ENCODE measurements around the gene FAM174C. TPM values are rescaled to one million over a fixed set of nuclear protein-coding genes. Genes with fewer than 3 reads are reported as not detected.

FAM174C gene
- total and polyA plus RNA-seq, 5 experiments from 2014 or later: 46.3 to 104 (median 66.7) TPM

DNA sequence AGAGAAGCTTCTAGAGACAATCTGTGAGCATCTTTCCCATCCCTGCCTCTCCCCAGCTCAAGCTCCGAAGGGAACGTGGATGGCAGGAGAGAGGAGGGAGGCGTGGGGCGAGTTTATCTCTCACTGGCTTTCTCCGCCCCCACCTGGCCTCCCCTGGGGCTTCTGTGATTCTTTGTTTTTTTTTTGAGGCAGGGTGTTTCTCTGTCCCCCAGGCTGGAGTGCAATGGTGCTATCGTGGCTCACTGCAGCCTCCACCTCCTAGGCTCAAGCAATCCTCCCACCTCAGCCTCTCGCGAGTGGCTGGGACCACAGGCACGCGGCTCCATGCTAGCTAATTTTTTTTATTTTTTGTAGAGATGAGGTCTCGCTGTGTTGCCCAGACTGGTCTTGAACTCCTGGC is 33.4 kb downstream of the FAM174C start:
- DNase-seq: no peak
- Mint-ChIP-seq H3K27me3 (no peaks in the 10 kb centered on the region), H3K4me3 (no peak overlapping the region), H3K27ac (no peak overlapping the region), H3K4me1 (no peaks in the 10 kb centered on the region), H3K9me3 (no peaks in the 10 kb centered on the region), H3K36me3 (no peaks in the 10 kb centered on the region)
- ATAC-seq: no peak
- POLR2A ChIA-PET: no interaction called here

GRCh38 chr19:1309977-1310852 is 34.9 kb downstream of the FAM174C start:
- Mint-ChIP-seq H3K4me3 (no peak overlapping the region), H3K27ac (no peak overlapping the region), H3K36me3 (no peaks in the 10 kb centered on the region), H3K4me1 (no peaks in the 10 kb centered on the region), H3K27me3 (peaks cover 0 to 7% (median 0%) of the 10 kb centered on the region in 5 donors), H3K9me3 (no peaks in the 10 kb centered on the region)
- POLR2A ChIA-PET: no interaction called here
- DNase-seq: no peak
- ATAC-seq: no peak

DNA sequence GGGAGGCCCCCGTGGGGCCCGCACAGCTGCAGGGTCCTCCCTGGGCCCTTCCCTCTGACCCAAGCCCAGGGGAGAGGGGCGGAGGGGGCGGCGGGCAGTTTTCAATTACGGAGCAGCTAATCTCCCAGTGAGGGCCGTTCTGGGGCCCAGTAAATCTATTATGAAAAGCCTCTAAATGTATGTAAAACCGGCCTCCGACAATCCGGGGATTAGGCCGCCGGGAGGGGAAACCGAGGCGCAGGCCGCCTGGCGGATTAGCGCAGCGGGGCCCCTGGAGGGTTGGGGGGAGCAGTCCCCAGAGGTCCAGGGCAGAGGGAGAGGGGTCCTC is 35.5 kb downstream of the FAM174C start:
- Mint-ChIP-seq H3K4me1 (no peaks in the 10 kb centered on the region), H3K4me3 (no peak overlapping the region), H3K9me3 (no peaks in the 10 kb centered on the region), H3K36me3 (no peaks in the 10 kb centered on the region), H3K27ac (no peak overlapping the region), H3K27me3 (peaks cover 0 to 9% (median 0%) of the 10 kb centered on the region in 5 donors)
- POLR2A ChIA-PET: no interaction called here
- ATAC-seq (no peak), DNase-seq (no peak)

DNA sequence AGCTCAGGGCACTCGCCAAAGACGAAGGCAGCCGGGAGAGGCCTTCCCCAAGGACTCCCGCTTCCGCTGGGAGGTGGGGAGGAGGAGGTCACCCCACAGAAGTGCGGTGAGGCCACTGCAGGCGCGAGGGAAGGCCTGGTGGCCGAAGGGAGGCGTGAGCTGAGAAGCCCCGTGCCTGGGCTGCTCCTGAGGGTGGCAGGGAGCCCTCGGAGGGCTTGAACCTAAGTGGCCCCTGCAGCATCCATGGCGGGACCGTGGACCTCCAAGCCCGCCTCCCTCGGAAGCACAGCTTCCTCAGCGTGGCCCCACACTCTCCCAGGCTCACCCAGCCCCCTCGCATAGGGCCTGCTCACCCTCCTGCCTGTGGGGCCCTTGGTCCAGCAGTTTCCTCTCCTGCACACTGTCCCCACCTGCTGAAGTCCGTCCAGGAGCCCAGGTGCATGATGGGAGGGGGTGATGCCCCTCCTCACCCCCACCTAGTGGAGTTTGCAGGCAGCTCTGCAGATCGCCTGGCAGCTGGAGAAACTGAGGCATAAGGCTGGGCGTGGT is 36.3 kb downstream of the FAM174C start:
- no peak overlapping the region for H3K4me3 Mint-ChIP-seq
- no peak for DNase-seq
- peak overlapping the region in 1 of 10 donors; percentile 77 for H3K27ac Mint-ChIP-seq
- H3K36me3 Mint-ChIP-seq: no peaks in the 10 kb centered on the region
- peaks cover 0 to 15% (median 0%) of the 10 kb centered on the region in 5 donors for H3K27me3 Mint-ChIP-seq
- H3K4me1 Mint-ChIP-seq: peaks cover 0 to 2% (median 0%) of the 10 kb centered on the region in 4 donors
- no peak for ATAC-seq
- POLR2A ChIA-PET: no interaction called here
- H3K9me3 Mint-ChIP-seq: no peaks in the 10 kb centered on the region

GRCh38 chr19:1312767-1313694 is 37.7 kb downstream of the FAM174C start:
- DNase-seq (no peak), ATAC-seq (no peak)
- H3K36me3 Mint-ChIP-seq: no peaks in the 10 kb centered on the region
- H3K27ac Mint-ChIP-seq: no peak overlapping the region
- H3K27me3 Mint-ChIP-seq: peaks cover 3 to 28% (median 9%) of the 10 kb centered on the region in 5 donors
- H3K4me3 Mint-ChIP-seq: no peak overlapping the region
- POLR2A ChIA-PET: interaction anchor here (1.1 kb wide), 1 partner anchor 44 kb away, joined by 3 read pairs; the partner anchor contains the start of gene CIRBP
- peaks cover 0 to 2% (median 0%) of the 10 kb centered on the region in 4 donors for H3K4me1 Mint-ChIP-seq
- H3K9me3 Mint-ChIP-seq: no peaks in the 10 kb centered on the region

- H3K27ac Mint-ChIP-seq: no peak overlapping the region
- H3K36me3 Mint-ChIP-seq: no peaks in the 10 kb centered on the region
- peaks cover 5 to 33% (median 12%) of the 10 kb centered on the region in 5 donors for H3K27me3 Mint-ChIP-seq
- H3K4me3 Mint-ChIP-seq: no peak overlapping the region
- ATAC-seq: no peak
- DNase-seq: no peak
- POLR2A ChIA-PET: interaction anchor here (1.1 kb wide), 1 partner anchor 45 kb away, joined by 3 read pairs; the partner anchor contains the start of gene CIRBP
- H3K4me1 Mint-ChIP-seq: peaks cover 0 to 2% (median 0%) of the 10 kb centered on the region in 4 donors
- H3K9me3 Mint-ChIP-seq: no peaks in the 10 kb centered on the region
Observed at GRCh38 chr19:1313695-1314613, 38.6 kb downstream of the FAM174C start.

- Mint-ChIP-seq H3K4me3 (no peak overlapping the region), H3K4me1 (peaks cover 0 to 2% (median 0%) of the 10 kb centered on the region in 4 donors), H3K9me3 (no peaks in the 10 kb centered on the region), H3K36me3 (no peaks in the 10 kb centered on the region), H3K27me3 (peaks cover 7 to 43% (median 15%) of the 10 kb centered on the region in 5 donors), H3K27ac (no peak overlapping the region)
- DNase-seq (peak in 5 of 10 donors; percentile 17 to 33 (median 29)), ATAC-seq (peak; percentile 59 to 70)
- POLR2A ChIA-PET: interaction anchor here (0.6 to 1.3 kb wide), 3 partner anchors 49 to 129 kb away, joined by 3 to 5 read pairs (median 4); no protein-coding TSS in a partner anchor
Observed at GRCh38 chr19:1315470-1316166, 40.3 kb downstream of the FAM174C start.

- Mint-ChIP-seq H3K4me3 (no peak overlapping the region), H3K27me3 (peaks cover 10 to 47% (median 15%) of the 10 kb centered on the region in 5 donors), H3K4me1 (peaks cover 0 to 3% (median 0%) of the 10 kb centered on the region in 4 donors), H3K36me3 (no peaks in the 10 kb centered on the region), H3K27ac (no peak overlapping the region), H3K9me3 (no peaks in the 10 kb centered on the region)
- POLR2A ChIA-PET: no interaction called here
- DNase-seq: no peak
- ATAC-seq: no peak
Observed at GRCh38 chr19:1316466-1316865, 41.1 kb downstream of the FAM174C start.

DNA sequence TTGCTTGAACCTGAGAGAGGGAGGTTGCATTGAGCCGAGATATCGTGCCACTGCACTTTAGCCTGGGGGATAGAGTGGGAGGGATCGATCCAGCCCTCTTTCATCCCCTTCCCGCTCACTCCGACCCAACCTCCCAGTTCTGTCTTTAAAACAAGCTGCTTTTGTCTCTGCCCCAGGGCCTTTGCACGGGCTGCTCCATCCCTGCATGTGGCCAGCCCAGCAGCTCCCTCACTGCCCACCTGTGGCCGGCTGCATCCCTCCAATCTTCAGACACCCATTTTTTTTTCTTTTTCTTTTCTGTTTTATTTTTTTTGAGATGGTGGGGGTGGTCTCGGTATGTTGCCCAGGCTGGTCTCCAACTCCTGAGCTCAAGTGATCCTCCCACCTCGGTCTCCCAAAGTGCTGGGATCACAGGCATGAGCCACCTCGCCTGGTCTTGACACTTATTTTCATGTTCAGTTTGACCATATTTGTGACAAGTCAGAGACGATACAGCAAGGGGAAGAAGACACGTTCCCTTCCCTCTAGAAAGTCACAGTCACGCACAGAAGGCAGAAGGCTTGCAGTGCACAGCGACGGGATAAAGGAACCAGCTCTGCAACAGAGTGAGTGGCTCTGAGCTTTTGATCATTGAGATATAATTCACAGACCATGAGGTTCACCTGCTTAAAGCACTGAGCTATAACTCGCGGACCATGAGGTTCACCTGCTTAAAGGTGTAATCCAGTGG is 42.1 kb downstream of the FAM174C start:
- no peak for DNase-seq
- Mint-ChIP-seq H3K9me3 (no peaks in the 10 kb centered on the region), H3K36me3 (peaks cover 0 to under 1% (median 0%) of the 10 kb centered on the region in 3 donors), H3K27ac (no peak overlapping the region), H3K4me1 (peaks cover 0 to 3% (median under 1%) of the 10 kb centered on the region in 4 donors), H3K27me3 (peaks cover 11 to 55% (median 17%) of the 10 kb centered on the region in 5 donors), H3K4me3 (peak overlapping the region in 1 of 10 donors; percentile 29)
- POLR2A ChIA-PET: interaction anchor here (0.6 kb wide), 1 partner anchor 86 kb away, joined by 3 read pairs; no protein-coding TSS in a partner anchor
- ATAC-seq: no peak

DNA sequence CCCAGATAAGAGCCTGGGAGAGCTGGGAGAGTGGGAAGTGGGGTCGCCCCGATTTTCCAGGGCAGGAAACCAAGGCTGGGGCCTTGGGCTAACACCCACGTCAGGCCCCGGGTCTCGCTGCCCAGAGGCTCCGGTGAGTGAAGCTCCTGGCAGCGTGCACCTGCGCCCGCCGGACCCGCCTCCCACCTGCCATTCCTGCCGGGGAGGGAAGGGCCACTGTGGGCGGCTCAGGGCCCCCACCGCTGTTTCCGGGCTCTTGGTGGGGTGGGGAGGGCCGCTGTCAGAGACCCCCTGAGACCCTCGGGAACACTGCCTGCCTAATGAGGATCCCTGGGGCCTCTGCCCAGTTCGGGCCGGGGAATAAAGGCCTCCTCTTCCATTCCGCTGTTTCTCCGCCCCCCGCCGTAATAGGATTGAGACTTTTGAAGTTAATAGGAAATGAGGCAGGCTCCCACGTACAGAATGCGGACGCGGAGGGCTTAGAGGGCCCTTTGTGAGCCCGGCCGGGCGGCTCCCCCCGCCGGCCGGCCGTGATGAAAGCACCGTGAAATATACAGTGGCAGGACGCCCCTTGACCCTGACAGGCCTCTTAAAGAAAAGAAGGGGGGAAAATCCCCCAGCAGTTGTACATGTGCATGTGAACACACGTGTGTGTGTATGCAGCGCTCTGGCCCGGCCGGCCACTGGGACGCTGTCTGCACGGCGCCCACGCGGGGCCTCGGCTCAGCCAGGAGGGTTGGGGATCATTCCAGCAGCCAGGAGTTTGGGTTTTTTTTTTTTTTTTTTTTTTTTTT is 43.5 kb downstream of the FAM174C start:
- ATAC-seq (no peak), DNase-seq (no peak)
- peak overlapping the region in 1 of 10 donors; percentile 56 for H3K27ac Mint-ChIP-seq
- POLR2A ChIA-PET: no interaction called here
- peaks cover 0 to 6% (median 0%) of the 10 kb centered on the region in 3 donors for H3K36me3 Mint-ChIP-seq
- no peak overlapping the region for H3K4me3 Mint-ChIP-seq
- peaks cover 15 to 65% (median 23%) of the 10 kb centered on the region in 5 donors for H3K27me3 Mint-ChIP-seq
- no peaks in the 10 kb centered on the region for H3K9me3 Mint-ChIP-seq
- peaks cover 0 to 6% (median 3%) of the 10 kb centered on the region in 4 donors for H3K4me1 Mint-ChIP-seq
